GM23338 (cell line): ENCODE results near the gene CRTC1. TPM values are rescaled to one million over a fixed set of nuclear protein-coding genes. Genes with fewer than 3 reads are reported as not detected.
A peak's percentile ranks its signal among the peaks of the same experiment; 100 is the strongest.

Source experiments
- ATAC-seq: fragments of 200-7000 bp; cut with Tn5 transposase; 3 replicates; pipeline ENCODE4 v1.9.1; 2020
- DNase-seq: peaks from one replicate; pipeline ENCODE4 v3.0.0-alpha.2; 2015; ENCODE audit warnings: low spot score
- H2AFZ ChIP-seq: fragments of 200-600 bp; sonication (generic); 2 replicates; pipeline ENCODE4 v1.8.0; 2016; ENCODE audit warnings: antibody characterized with exemption, mild to moderate bottlenecking, moderate library complexity
- H3F3A ChIP-seq: fragments of 200-600 bp; sonication (generic); replicated peaks from 2 replicates; pipeline ENCODE4 v1.8.0; 2017; ENCODE audit warnings: antibody characterized with exemption, mixed run types, low read depth
- H3K27ac ChIP-seq: fragments of 200-600 bp; sonication (generic); 2 replicates; pipeline ENCODE4 v1.6.1; 2016; ENCODE audit warnings: low read depth
- H3K27me3 ChIP-seq: fragments of 200-600 bp; sonication (generic); 2 replicates; pipeline ENCODE4 v1.8.0; 2016; ENCODE audit warnings: mild to moderate bottlenecking, mixed run types, moderate library complexity; ENCODE audit not compliant: insufficient read depth
- H3K36me3 ChIP-seq: fragments of 200-600 bp; sonication (generic); 2 replicates; pipeline ENCODE4 v1.8.0; 2016; ENCODE audit warnings: mild to moderate bottlenecking; ENCODE audit not compliant: insufficient read depth
- H3K4me1 ChIP-seq: fragments of 200-600 bp; sonication (generic); 2 replicates; pipeline ENCODE4 v1.8.0; 2016; ENCODE audit warnings: mild to moderate bottlenecking, moderate library complexity; ENCODE audit not compliant: insufficient read depth
- H3K4me2 ChIP-seq: fragments of 200-600 bp; sonication (generic); 2 replicates; pipeline ENCODE4 v1.7.1; 2017; ENCODE audit warnings: mixed run types
- H3K4me3 ChIP-seq: fragments of 200-600 bp; sonication (generic); 2 replicates; pipeline ENCODE4 v1.6.1; 2016; ENCODE audit warnings: mixed run types
- H3K79me2 ChIP-seq: fragments of 200-600 bp; sonication (generic); replicated peaks from 2 replicates; pipeline ENCODE4 v1.8.0; 2017; ENCODE audit warnings: mild to moderate bottlenecking; ENCODE audit not compliant: insufficient read depth
- H3K9me2 ChIP-seq: fragments of 200-600 bp; sonication (generic); 2 replicates; pipeline ENCODE4 v1.8.0; 2017; ENCODE audit not compliant: insufficient read depth
- H4K20me1 ChIP-seq: fragments of 200-600 bp; sonication (generic); replicated peaks from 2 replicates; pipeline ENCODE4 v1.8.0; 2017; ENCODE audit warnings: mild to moderate bottlenecking; ENCODE audit not compliant: insufficient read depth
- H3K27ac Mint-ChIP-seq: 2 replicates; pipeline ENCODE4 v1.8.0; 2020; ENCODE audit warnings: inconsistent platforms, mild to moderate bottlenecking, moderate library complexity, mixed read lengths
- H3K27me3 Mint-ChIP-seq: 3 replicates; pipeline ENCODE4 v1.8.0; 2022; ENCODE audit warnings: low read depth, mild to moderate bottlenecking, moderate library complexity, mixed read lengths, inconsistent platforms; ENCODE audit not compliant: insufficient read depth, poor library complexity
- H3K36me3 Mint-ChIP-seq: 3 replicates; pipeline ENCODE4 v1.8.0; 2021; ENCODE audit warnings: low read depth, mild to moderate bottlenecking, inconsistent platforms, moderate library complexity, mixed read lengths
- H3K4me1 Mint-ChIP-seq: 3 replicates; pipeline ENCODE4 v1.8.0; 2020; ENCODE audit warnings: mild to moderate bottlenecking, inconsistent platforms, mixed read lengths
- H3K4me3 Mint-ChIP-seq: 3 replicates; pipeline ENCODE4 v1.8.0; 2021; ENCODE audit warnings: moderate library complexity, mild to moderate bottlenecking, inconsistent platforms, mixed read lengths
- H3K9me3 Mint-ChIP-seq: 3 replicates; pipeline ENCODE4 v1.8.0; 2020; ENCODE audit warnings: moderate library complexity, mild to moderate bottlenecking, inconsistent platforms, mixed read lengths
- CTCF ChIP-seq, 2 experiments: fragments of 200-600 bp in 1 of 2; sonication (generic) in 1 of 2; conservative IDR thresholded peaks; 2 replicates each; pipeline versions ENCODE4 v1.5.1 to v1.6.1; 2016 to 2017; ENCODE audit warnings: antibody characterized with exemption in 2 of 2, low read depth in 2 of 2, mild to moderate bottlenecking in 2 of 2, moderate library complexity in 1 of 2
- EZH2phosphoT487 ChIP-seq: fragments of 200-600 bp; sonication (generic); IDR thresholded peaks from one replicate; pipeline ENCODE4 v1.8.1; 2018; ENCODE audit warnings: antibody characterized with exemption; ENCODE audit not compliant: unreplicated experiment
- JUNB ChIP-seq: IDR thresholded peaks from one replicate; pipeline ENCODE4 v1.6.1; 2016; ENCODE audit warnings: antibody characterized with exemption; ENCODE audit not compliant: unreplicated experiment
- NANOG ChIP-seq: IDR thresholded peaks from 2 replicates; pipeline ENCODE4 v1.6.1; 2016; ENCODE audit warnings: antibody characterized with exemption, borderline replicate concordance
- POLR2AphosphoS5 ChIP-seq: IDR thresholded peaks from 2 replicates; pipeline ENCODE4 v1.6.1; 2016; ENCODE audit warnings: antibody characterized with exemption, low read depth
- ZNF114 ChIP-seq: fragments of 250-450 bp; sonication (Bioruptor Pico); IDR thresholded peaks from 2 replicates; pipeline ENCODE4 v1.5.0; 2020; ENCODE audit warnings: mild to moderate bottlenecking, moderate library complexity
- ZNF331 ChIP-seq: fragments of 250-450 bp; sonication (Bioruptor Pico); IDR thresholded peaks from 2 replicates; pipeline ENCODE4 v1.5.0; 2020; ENCODE audit warnings: low read depth, mild to moderate bottlenecking, moderate library complexity
- polyA plus RNA-seq: library from polyadenylated mRNA; unstranded; fragments of >200 nt; fragmentation: Nextera tagmentation; extraction: Ambion mirVana; gene quantifications from 2 replicates; pipeline ENCODE4 v1.2.1, GENCODE V29; 2016
- total RNA-seq: library from RNA; depleted of rRNA; stranded (reverse); fragments of >200 nt; shearing (Covaris generic); gene quantifications from 2 replicates; pipeline ENCODE4 v1.2.3, GENCODE V29; 2014

CRTC1 gene
- total and polyA plus RNA-seq, 2 experiments from 2014 or later, result 5.4 to 8.4 TPM

DNA sequence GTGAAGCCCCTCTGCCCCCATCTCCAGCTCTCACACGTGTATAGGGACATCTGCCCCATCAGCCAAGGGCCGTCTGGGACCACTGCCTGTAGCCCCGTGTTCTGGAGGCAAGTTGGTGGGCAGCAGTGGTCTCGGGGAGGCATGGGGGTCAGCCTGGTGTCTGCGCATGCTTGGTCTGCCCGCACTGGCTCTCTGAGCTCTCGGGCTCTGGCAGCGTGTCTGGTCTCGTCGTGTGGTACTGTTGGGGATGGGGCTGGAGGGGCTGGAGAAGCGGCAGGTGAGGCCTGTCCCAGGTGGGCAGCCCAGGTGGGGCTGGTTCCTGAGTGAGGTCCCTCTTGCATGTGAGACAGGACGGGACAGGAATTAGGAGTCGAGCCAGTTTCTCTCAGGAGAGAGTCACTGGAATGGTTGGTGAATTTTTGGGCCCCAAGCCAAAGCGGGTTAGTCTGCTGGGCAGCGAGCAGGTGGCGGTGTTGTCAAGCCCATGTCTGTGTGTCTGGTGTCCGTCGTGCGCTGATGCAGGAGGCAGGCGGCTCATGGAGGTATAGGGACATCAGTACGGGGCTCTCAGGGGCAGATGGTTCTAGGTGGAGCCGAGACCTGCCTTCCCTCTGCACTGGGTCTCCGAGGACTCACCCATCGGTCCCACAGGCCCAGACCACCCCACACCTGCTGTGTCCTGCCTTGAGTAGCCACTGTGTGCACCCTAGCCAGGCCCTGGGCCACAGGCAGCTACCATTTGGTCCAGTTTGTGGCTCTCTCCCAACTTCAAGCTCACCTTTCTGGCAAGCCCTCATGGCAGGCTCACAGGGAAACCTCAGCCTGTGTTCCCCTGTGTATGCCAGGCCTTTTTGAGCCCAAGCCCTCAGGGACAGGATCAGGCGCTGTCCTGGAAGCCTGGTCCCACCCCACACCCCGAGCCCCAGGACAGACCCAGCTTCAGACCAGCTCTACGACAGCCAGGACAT lies 89.4 kb downstream of the CRTC1 start:
- H3K4me3 ChIP-seq, result no peak overlapping the region
- H2AFZ ChIP-seq, result no peak overlapping the region
- no peak overlapping the region for H3K4me3 Mint-ChIP-seq
- peaks cover 84% of the 10 kb centered on the region for H3K27me3 ChIP-seq
- H3K79me2 ChIP-seq, result no peaks in the 10 kb centered on the region
- no peaks in the 10 kb centered on the region for H3K36me3 ChIP-seq
- no peak overlapping the region for H3K27ac Mint-ChIP-seq
- H3K36me3 Mint-ChIP-seq, result no peaks in the 10 kb centered on the region
- H3K9me3 Mint-ChIP-seq, result no peaks in the 10 kb centered on the region
- no peak overlapping the region for H3K27ac ChIP-seq
- no peaks in the 10 kb centered on the region for H3K4me1 ChIP-seq
- H3K27me3 Mint-ChIP-seq, result peaks cover 59% of the 10 kb centered on the region
- no peaks in the 10 kb centered on the region for H3F3A ChIP-seq
- ATAC-seq (no peak), DNase-seq (peak; percentile 4)
- TF ChIP-seq CTCF (conservative IDR thresholded peaks at IDR 0.05; ENCODE audit: low read depth in 2 of 2) (peak in 1 of 2 experiments; percentile 31; a peak in 1 of 4 replicates), JUNB (no peak), EZH2phosphoT487 (no peak), POLR2AphosphoS5 (0 out of 2 replicates have a peak, but pooled peaks have one; percentile 23), ZNF331 (CRISPR knock-in tag) (no peak)
- peaks cover 8% of the 10 kb centered on the region for H4K20me1 ChIP-seq
- no peak overlapping the region for H3K4me2 ChIP-seq
- H3K9me2 ChIP-seq, result no peaks in the 10 kb centered on the region
- no peaks in the 10 kb centered on the region for H3K4me1 Mint-ChIP-seq

DNA sequence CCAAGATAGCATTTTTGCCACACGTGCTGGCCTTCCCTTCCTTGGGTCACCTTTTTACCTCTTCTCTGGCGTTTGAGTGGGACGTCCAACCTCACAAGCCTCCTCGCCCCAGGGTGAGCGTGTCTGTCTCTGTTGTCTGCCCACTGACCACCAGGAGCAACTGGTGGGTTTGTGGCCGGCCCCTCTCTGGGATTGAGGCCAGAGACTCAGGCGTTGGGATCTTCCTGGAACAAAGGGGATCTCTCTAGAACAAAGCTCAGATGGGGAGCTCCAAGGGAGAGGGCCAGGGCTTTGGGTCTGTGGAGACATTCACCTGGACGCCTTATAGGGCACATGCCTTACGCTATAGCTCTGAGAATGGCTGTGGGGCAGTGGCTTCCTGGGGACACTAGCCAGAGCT lies 90.2 kb downstream of the CRTC1 start:
- H2AFZ ChIP-seq, result no peak overlapping the region
- H3K9me2 ChIP-seq, result no peaks in the 10 kb centered on the region
- peaks cover 89% of the 10 kb centered on the region for H3K27me3 ChIP-seq
- H3K27me3 Mint-ChIP-seq, result peaks cover 67% of the 10 kb centered on the region
- H4K20me1 ChIP-seq, result peaks cover 8% of the 10 kb centered on the region
- no peaks in the 10 kb centered on the region for H3K9me3 Mint-ChIP-seq
- no peak overlapping the region for H3K4me3 ChIP-seq
- TF ChIP-seq NANOG, result no peak
- no peak for TF ChIP-seq JUNB
- DNase-seq (no peak), ATAC-seq (no peak)
- no peak overlapping the region for H3K4me3 Mint-ChIP-seq
- H3F3A ChIP-seq, result no peaks in the 10 kb centered on the region
- no peaks in the 10 kb centered on the region for H3K4me1 ChIP-seq
- H3K36me3 Mint-ChIP-seq, result no peaks in the 10 kb centered on the region
- no peaks in the 10 kb centered on the region for H3K79me2 ChIP-seq
- H3K4me2 ChIP-seq, result no peak overlapping the region
- no peak overlapping the region for H3K27ac ChIP-seq
- no peaks in the 10 kb centered on the region for H3K4me1 Mint-ChIP-seq
- H3K27ac Mint-ChIP-seq, result no peak overlapping the region
- H3K36me3 ChIP-seq, result no peaks in the 10 kb centered on the region

GRCh38 chr19:18774107-18774506 lies 90.6 kb downstream of the CRTC1 start:
- H4K20me1 ChIP-seq, result peaks cover 8% of the 10 kb centered on the region
- H3K9me2 ChIP-seq, result no peaks in the 10 kb centered on the region
- TF ChIP-seq POLR2AphosphoS5, result no peak
- TF ChIP-seq EZH2phosphoT487, result no peak
- no peak for TF ChIP-seq ZNF114 (CRISPR knock-in tag)

More at GRCh38 chr19:18774107-18774506, 90.6 kb downstream of the CRTC1 start:
- Histone ChIP-seq H3K27me3 (peaks cover 89% of the 10 kb centered on the region), H3F3A (no peaks in the 10 kb centered on the region), H3K4me2 (no peak overlapping the region), H3K79me2 (no peaks in the 10 kb centered on the region), H3K27ac (no peak overlapping the region), H3K4me1 (no peaks in the 10 kb centered on the region), H3K4me3 (no peak overlapping the region), H3K36me3 (no peaks in the 10 kb centered on the region), H2AFZ (no peak overlapping the region)
- no peak for DNase-seq
- H3K4me3 Mint-ChIP-seq, result no peak overlapping the region
- no peaks in the 10 kb centered on the region for H3K36me3 Mint-ChIP-seq
- no peak for ATAC-seq
- H3K27ac Mint-ChIP-seq, result no peak overlapping the region
- no peaks in the 10 kb centered on the region for H3K9me3 Mint-ChIP-seq
- H3K27me3 Mint-ChIP-seq, result peaks cover 70% of the 10 kb centered on the region
- H3K4me1 Mint-ChIP-seq, result no peaks in the 10 kb centered on the region
